Stimulated activated CD4-positive, alpha-beta T cell treated with anti-CD3 and anti-CD28 coated beads, Interleukin-15, amount 100 ng/mL, for 48 hours (primary cell): ENCODE measurements around the gene PTPRN2.
"Not testable (repeated sequence)": the region's sequence is repeated elsewhere in the genome, so short reads cannot be mapped to it uniquely, and the experiment has no call there.

ENCODE experiments used
- DNase-seq, 2 donors: peaks; one replicate each; pipeline ENCODE4 v3.0.0-alpha.2; 2020; ENCODE audit warnings: low read depth in 2 of 2

Gene PTPRN2

DNA sequence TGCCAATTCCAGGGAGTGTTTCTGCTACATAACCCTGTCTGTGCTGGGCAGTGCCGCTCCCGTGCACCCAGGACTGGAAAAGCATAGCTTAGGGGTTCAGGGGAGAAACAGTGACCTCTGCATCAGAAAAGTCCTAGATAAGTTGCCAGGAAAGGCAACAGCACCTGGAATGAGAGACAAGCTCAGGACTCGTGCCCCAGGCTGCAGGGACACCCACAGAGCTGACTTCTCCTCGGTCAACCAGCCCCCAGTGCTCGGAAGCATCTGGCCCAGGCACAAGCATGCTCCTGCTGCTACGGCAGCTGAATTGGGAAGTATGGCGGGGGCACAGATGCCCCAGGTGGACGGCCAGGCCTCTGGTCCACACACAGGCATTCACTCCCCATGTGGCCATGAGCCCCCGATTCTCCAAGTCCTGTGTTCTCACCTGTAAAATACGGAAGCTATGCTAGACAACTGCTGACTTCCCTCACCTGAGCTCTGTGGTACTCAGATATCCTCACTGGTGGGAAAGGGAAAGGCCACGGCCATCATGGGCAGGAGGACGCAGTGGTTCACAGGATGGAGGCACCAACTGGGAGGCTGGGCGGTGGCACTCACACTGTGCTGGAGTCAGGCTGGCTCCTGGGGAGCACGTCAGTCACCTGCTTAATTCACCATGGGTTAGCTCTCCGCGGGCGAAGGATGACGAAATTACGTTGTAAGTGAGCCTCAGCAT lies 220.5 kb downstream of the PTPRN2 start:
- DNase-seq: no peak

DNA sequence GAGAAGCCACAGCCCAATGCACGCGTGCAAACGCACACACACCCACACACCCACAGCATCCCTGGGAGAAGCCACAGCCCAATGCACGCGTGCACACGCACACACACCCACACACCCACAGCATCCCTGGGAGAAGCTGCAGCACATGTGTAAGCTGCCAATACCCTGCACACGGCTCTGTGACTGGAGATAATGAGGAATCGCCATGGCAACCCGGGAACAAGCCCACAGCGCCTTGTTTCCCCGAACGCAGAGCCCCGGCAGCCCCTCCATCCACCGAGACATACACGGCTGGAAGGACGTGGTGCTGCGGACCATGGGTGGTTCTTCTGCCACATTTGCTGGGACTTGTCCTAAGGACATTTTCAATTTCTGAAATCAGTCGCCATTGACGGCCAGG lies 221.3 kb downstream of the PTPRN2 start:
- no peak for DNase-seq

DNA sequence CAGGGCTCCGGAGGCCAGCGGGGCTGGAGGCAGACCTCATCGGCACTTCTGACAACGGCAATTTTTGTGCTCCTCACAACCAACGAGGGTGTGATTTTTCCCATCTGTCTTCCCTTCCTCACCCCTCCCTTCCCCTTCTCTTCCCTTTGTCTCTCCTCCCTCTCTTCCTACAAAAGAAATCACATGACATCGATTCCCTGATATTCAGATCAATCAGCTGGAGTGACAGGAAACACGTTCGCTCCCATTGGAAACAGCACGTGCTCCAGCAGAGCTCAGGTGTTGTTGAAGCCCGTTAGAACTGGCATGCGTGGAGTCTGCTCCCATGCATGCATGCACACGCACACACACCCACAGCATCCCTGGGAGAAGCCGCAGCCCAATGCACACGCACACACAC lies 222.4 kb downstream of the PTPRN2 start:
- DNase-seq: no peak

DNA sequence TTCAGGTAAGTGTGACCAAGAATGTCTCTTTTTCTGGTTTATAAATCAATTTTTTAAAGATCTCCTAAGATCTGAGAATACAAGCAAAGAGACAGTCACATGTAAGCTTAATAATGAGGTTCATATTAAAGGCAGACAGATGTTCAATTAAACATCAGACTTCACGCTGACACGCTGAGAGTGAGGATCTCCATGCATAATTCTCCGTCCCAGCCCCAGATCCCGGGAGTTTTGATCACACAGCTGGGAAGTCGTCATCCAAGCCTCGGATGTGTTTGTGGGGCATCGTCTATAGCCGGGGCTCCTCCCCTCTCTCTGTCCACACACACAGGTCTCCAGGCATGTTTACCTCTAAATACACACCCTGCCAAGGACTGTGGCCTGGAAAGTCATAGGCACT lies 223.2 kb downstream of the PTPRN2 start:
- no peak for DNase-seq

DNA sequence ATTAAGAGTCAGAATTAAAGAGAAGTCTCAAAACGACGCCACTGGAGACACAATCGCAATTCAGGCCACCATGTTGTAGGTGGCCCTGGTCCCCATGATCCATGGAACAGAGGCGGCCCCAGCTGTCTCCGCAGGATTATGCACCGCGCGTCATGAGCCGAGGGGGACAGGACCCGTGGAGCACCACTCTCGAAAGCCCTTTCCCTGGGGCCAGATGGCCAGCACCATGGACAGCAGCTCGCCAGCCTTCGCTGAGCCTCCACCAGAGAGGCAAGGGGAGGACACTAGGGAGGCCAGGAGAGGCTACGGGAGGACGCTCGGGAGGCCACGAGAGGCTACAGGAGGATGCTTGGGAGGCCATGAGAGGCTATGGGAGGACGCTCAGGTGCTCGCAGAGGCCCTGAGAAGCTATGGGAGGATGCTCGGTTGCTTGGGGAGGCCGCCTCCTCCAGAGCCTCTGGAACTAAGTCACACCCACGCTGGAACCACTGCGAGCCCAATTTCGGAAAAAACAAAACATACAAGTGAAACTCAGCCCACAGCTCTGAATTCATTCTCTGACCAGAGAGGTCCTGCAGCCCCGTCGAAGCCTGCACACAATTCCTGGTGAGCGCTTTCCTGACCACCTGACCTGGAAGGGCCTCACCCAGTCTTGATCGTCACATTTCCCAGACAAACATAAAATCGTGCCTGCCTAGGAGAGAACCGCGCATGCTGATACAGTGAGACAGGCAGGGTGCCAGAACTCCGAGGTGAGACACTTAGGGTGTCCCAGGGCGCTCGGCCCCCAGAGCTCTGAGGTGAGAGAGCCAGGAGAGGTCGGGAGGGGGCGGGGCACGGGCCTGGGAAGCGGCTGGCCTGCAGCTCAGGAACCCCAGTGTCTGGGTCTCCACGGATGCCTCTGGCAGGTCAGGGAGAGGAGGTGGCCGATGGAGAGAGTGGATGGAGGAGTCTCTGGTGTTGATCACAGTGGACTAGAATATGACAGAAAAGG lies 224.4 kb downstream of the PTPRN2 start:
- no peak for DNase-seq

DNA sequence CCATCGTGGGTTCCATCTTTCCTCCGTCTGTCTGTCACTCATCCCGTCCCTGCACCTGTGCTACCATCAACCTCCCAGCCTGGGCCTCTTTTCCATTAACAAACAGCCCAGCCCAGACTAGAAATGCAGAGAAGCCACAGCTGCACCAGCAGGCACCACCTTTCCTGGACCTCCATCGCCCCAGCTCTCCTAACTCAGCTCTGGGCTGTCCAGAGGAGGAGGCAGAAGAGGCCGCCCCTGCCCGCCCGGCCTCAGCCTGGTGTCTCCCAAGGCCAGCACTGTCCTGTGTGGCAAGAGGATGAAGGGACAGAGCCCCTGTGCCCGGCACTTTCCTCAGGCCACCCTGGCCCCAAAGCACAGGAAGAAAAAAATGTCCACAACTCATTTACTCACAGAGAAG lies 225.6 kb downstream of the PTPRN2 start:
- DNase-seq: no peak

DNA sequence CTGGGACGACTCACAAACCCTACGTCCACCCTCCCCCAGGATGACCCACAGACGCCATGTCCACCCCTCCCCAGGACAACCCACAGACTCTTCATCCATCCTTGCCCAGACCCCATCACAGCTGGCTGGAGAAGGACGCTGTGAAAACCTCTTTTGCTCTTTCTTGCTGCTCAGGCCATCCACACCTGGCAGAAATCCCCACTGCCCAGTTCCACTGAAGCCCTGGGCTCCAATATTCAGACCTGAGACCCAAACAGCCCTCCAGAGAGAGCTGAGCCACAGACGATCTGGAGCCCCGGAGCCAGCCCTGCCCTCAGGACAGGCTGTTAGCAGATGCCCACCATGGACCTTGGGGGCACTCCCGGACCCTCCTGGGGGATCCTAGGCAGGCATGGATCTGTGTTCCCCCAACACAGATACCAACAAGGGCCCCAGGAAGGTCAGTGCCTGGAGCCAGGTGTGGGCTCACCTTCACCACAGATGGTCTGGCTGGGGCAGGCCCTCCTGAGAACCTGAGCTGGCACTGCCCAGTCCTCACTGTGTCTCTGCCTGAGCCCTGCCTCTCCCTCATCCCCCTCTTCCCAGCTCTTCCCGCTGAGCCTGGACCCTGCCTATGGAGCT lies 226.2 kb downstream of the PTPRN2 start:
- DNase-seq: no peak

DNA sequence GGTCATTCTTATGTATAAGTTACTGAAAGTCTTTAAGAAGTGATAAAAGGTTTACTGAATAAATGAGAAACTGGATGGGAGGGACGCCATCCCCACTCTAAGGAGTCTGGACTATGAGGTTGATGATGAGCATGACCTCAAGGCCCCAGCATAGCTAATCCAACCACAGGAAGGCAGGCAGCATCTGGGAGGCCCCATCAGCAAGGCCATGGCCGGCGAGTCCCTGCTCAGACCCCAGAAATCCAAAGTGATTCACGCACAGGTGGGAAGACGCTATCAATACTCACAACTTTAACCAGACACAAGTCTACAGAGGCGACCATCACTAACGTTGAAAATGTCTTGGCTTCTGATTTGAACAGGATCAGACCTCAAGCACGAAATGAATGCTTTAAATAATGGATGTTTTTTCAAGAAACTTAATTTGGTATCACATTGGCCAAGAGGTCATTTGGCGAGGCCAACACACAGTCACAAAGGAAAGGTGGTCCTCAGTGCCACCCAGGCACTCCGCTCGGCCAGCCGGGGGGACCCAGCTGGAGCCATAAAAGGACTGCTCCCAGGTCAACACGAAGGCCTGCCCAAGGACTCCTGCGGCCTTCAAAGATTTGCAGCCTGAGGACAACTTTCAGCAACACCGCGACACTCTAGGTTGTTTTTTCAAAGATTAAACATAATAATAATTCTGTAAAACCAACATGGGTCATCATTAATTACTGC lies 228.5 kb downstream of the PTPRN2 start:
- no peak for DNase-seq

DNA sequence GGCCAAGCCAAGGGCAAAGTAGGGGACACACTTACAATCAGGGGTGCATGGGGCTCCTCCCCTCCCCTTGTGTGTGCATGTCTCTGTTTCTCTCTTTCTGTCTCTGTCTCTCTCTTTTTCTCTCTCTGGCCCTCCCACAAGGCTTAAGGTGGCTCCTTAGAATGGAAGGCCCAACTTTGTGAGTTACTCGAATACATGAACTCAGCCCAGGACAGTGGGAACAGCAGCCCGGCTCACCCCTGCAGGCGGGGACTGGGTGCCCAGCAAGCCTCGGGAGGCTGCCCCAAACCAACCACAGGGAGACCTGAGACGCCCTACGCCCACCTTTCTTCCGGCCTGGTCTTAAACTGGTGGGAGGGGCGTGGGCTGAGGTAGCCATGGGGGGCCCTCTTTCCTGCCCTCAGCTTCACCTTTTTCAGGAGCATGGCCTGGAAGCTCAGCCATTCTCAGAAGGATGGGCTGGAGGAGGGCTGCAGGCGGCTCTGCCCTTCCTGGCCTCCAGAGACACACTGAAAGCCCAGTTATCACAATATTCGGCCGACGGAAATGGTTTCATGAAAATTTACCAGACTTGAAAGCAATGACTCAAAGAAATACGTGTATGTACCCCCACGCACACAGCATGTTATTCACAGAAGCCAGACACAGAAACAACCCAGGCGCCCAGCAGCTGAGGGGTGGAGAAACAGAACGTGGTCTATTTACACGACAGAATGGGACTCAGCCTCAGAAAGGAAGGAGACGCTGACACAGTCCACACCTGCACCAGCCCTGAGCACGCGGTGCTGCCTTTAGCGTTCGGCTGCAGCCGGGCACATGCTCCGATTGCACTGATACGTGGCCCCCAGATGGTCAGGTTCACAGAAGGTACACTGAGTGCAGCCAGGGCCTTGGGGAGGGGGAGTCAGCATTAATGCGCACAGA lies 229.5 kb downstream of the PTPRN2 start:
- DNase-seq: no peak

DNA sequence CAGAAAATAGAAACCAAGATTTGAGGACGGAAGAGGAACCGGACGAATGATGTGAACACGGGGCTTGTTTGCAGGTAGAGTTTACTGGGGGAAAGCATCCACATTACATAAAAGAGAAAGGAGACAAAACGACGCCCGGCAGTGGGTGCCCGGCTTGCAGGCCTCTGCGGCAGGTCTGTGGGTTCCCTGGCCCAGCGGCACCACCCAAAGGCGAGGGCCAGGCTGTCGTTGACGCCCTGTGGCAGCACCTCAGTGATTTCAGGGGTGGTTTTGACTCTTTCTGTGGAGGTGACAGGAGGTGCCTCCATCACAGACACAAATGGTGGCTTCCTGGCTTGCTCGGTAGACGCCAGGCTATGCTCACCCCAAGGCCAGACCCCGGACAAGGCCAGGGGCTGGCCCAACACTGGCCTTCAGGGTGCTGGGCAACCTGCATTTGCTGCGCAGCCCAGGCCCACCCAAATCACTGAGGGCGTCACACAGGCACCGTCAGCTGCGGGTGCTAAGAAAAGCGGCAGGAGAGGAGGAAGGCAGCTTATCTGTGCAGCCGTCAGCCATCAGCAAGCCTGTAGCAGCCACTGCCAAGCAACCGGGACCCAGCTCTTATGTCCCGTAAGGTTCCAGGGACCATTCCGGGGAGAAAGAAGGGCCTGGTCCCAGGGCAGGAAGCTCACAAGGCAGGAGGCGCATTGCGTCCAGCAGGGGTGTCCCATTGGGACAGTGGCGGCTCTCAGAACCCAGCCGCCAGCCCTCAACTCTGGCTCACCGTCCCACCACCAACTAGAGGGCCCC lies 230.3 kb downstream of the PTPRN2 start:
- DNase-seq: no peak

DNA sequence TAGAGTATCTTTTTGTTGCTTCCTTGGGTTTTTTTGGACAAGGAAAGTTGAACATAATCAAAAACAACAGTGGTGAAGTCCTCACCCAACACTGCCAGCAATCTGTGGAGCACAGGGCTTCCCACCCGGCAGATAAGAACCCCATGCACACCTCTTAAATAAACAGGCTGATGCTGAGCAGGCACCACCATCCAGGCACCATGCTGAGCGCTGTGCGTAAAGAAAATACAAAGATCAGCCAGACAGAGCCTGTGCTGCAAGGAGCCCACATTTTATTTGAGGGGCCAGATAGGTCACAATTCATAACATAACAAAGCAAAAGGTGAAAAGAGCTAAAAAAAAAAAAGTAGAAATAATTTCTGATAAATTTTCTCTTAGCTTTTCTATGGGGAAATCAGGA lies 231.2 kb downstream of the PTPRN2 start:
- DNase-seq: no peak

DNA sequence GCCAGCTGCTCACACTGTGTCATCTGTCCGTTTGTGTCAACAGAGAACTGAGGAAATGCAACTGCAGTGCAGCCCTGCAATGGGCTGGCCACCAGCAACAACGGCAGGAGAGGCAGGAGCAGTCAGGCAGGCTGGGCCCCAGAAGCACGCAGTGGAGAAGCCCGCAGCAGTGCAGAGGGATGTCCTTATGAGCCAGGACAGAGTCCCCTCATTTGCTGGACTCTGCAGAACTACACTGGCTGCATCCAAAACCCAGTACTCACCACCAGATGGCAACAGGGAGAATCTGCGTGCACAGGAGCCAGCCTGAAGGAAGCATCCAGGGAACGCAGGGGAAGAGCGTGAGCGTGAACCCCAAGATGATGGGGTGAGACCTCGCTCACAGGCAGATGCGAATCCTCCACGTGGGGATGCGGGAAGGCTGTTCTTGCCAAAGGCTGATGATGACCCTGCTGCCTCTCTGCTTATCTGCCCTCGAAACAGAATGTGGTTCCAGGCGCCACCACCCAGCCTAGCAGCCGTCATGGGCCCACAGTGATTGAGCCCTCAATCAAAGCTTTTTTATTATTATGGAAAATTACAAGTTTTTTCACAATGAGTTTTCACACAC lies 232.1 kb downstream of the PTPRN2 start:
- DNase-seq: no peak

DNA sequence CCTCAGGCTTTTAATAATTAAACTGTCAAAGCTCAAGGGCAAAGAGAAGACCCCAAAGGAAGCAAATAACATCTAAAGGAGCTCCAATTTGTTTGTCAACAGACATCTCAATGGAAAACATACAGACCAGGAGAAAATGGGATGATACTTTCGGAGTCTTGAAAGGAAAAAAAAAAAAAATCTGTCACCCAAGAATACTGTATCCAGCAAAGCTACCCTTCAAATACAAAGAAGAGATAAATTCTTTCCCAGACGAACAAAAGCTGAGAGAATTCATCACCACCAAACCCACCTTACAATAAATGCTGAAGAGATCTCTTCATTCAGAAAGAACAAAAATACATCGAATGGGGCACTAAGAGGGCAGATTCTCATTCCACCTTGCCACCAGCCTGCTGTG lies 232.8 kb downstream of the PTPRN2 start:
- DNase-seq: no peak

DNA sequence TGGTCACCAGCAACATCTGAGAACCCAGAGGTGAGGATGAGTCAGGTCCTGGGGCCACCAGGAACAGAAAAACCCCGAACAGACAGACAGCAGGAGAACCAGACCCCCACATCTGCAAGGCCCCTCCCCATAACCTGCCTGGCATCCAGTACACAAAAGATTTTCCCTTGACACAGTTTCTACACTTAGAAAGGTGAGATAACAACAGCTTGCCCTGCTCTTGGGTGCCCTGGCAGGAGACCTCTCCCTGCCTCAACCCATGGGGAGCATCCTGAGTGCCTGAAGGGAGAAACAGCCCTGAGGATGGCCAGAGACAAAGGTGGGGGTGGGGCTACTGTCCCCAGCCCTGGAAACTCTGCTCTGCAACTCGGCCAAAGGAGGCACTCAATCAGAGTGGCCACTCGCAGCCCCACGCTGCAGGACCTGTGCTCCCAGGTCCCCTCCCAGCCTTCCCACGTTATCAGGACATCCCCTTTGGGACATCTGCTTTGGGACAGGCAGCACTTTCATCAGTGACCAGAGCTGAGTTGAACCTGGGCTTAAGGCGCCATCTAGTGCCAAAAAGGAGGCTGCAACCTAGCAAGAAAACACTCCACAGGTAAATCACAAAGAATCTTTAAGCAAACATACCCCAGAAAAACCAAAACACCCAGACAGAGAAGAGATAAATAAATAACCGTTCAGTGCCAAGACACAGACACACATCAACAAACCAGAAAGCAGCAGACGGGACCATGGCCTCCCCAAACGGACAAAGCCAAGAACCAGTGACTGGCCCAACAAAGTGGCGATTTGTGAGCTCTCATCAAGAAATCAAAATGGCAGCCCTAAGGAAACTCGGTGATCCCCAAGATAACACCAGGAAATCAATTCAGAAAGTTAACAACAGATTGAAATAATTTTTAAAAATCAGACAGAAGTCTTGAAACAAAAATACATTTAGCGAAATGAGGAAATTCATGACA lies 233.7 kb downstream of the PTPRN2 start:
- no peak for DNase-seq

DNA sequence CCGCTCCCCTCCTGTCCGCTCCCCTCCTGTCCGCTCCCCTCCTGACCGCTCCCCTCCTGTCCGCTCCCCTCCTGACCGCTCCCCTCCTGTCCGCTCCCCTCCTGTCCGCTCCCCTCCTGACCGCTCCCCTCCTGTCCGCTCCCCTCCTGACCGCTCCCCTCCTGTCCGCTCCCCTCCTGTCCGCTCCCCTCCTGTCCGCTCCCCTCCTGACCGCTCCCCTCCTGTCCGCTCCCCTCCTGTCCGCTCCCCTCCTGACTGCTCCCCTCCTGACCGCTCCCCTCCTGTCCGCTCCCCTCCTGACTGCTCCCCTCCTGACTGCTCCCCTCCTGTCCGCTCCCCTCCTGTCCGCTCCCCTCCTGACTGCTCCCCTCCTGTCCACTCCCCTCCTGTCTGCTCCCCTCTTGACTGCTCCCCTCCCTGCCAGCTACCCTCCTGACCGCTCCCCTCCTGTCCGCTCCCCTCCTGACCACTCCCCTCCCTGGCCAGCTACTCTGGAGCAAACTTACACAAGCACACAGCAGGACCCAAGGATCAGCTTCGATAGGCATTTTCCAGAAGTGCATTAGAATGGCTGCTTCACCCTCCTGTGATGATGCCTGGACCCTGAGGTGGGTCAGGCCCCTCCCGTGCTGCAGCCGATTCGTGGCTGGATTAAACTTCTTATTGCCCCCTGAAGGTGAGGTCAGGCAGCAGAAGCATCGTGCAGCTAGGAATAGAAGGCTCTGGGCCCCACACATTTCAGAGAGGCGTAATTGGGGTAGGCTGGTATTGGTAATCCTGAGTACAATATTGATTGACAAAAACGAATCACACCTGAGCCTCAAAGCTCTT lies 235.5 kb downstream of the PTPRN2 start:
- not testable (repeated sequence) for DNase-seq

DNA sequence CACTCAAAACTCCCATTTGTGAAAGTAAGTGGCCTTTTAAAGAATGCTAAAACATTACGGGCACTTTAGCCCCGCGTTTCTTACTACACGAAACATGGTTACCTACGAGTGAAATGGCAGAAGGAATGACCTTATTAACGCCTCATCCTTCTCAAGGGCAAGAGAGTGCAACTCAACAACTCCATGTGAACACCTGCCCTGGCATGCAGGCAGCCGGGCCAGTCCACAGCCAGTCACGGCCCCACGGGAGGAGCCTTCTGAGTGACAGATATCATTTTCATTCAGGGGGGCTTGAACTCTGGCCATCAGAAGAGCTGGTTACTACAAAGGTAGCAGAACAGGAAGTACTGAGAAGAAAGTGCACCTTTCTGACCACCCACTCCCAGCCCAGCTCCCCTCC lies 236.1 kb downstream of the PTPRN2 start:
- no peak for DNase-seq

DNA sequence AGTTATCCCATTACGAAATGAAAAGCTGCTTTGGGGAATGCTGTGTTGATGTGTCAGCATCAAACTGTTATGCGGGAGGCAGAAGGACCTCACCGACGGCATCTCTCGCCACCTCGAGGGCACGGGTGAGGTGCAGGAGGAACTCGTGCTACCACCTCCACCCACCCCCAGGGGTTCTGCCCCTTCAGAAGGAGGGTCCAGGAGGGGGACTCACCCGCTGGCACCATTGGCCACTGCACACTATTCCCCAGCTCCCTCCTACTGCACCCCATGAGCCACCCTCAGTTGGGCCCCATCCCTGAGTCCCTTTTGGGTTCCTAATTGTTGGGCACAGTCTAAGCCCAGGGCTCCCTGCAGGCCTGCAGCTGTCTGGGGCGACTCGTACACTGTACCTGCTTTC lies 236.6 kb downstream of the PTPRN2 start:
- no peak for DNase-seq
